ENCODE data around the gene CLEC12A.

Gene CLEC12A

DNA sequence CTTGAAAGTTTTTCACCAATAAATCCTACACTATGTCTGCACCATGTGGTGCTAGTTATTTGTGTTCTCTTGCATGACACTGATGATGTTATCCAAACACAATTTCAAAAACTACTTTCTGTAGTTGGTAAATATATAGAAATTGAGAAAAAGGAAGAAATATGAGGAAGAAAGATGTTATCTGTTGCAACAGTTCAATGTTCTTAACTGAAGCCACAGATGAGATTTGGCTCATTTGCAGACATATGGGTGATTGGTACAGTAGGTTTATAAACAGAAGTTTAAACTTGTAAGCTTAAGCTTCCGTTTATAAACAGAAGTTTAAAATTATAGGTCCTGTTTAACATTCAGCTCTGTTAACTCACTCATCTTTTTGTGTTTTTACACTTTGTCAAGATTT lies at the start of gene CLEC12A:
Gene CLEC12A (plus strand): TSS at position 229 of the 400 bp plus-strand sequence. CDS start 188 bp downstream, outside the sequence.
- H3K4me3 Mint-ChIP-seq: no peak within 1 kb of the TSS
- DNase-seq (no peak), ATAC-seq (no peak)
- H3K27ac Mint-ChIP-seq: no peak within 1 kb of the TSS
- H3K9me3 Mint-ChIP-seq: peaks cover 6% of the 10 kb centered on the region
- H3K27me3 Mint-ChIP-seq: no peaks in the 10 kb centered on the region
- no peaks in the 10 kb centered on the region for H3K4me1 Mint-ChIP-seq
- peaks cover 3% of the 10 kb centered on the region for H3K36me3 Mint-ChIP-seq (ENCODE audit: low read depth)

DNA sequence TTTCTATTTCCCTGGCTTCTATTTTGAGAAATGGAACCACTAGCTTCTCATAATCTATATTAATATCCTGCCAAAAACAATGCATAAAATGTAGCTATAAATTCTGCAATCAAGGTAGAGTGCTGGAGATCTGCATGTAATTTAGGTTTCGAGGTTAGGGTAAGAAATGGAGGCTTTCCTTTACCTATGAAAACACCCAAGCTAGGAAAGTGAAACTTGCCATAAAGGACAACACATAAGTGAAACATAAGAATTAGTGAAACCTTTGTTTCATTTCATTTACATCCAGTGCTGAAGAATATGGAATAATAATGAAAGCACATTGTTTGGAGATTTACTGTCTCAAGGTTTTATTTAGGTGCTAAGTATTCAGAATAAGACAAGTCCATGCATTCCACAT lies 48.8 kb upstream of the CLEC12A start:
- ATAC-seq (no peak), DNase-seq (no peak)
- Mint-ChIP-seq H3K27me3 (no peaks in the 10 kb centered on the region), H3K4me3 (no peak overlapping the region), H3K36me3 (ENCODE audit: low read depth) (no peaks in the 10 kb centered on the region), H3K27ac (no peak overlapping the region), H3K4me1 (peaks cover 13% of the 10 kb centered on the region), H3K9me3 (no peaks in the 10 kb centered on the region)

DNA sequence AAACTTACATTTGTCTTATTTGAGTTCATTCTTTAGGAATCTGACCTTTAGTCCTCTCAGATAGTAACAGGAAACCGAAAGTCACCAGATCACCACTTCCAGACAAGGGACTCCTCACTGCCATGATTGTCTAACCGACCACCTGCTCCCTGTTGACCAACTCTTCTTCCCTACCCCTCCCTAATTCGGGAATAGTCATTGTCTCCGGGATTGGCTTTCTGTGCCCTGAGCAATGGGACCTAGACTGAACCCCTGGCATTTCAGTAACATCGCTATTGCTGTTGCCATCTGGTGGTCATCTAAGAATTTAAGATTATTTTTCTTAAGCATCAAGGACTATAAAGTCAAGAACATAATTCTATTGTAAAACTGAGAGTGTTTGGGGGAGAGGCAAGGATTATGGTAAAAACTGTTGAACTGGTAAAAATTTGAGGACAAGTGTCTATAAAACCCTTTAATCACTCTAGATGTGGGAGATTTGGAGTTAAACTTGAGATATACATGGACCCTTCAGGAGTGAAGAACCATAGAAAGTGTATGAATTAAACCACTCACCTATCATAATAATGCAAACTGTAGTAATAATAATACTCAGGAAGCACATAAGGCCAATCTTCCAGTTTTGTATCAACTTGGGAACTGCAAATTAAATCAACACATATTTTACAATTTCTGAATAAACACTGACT lies 45.4 kb upstream of the CLEC12A start:
- Mint-ChIP-seq H3K4me1 (peaks cover 16% of the 10 kb centered on the region), H3K36me3 (ENCODE audit: low read depth) (no peaks in the 10 kb centered on the region), H3K9me3 (no peaks in the 10 kb centered on the region), H3K27ac (peak overlapping the region; percentile 26), H3K4me3 (peak overlapping the region; percentile 64), H3K27me3 (no peaks in the 10 kb centered on the region)
- peak; percentile 52 for ATAC-seq
- DNase-seq: no peak

DNA sequence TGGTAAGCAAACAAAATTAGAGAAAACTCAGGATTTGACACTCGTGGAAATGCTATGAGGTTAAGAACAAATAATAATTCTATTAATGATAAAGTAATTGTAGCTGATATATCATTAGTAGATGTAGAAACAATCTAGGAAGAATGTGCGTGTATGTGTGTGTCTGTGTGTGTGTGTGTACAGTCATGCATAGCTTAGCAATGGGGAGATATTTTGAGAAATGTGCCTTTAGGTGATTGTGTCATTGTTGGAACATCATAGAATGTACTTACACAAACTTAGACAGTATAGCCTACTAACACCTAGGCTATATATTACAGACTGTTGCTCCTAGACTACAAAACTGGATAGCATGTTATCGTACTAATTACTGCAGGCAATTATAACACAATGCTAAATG lies 44.3 kb upstream of the CLEC12A start:
- DNase-seq (no peak), ATAC-seq (no peak)
- no peaks in the 10 kb centered on the region for H3K27me3 Mint-ChIP-seq

DNA sequence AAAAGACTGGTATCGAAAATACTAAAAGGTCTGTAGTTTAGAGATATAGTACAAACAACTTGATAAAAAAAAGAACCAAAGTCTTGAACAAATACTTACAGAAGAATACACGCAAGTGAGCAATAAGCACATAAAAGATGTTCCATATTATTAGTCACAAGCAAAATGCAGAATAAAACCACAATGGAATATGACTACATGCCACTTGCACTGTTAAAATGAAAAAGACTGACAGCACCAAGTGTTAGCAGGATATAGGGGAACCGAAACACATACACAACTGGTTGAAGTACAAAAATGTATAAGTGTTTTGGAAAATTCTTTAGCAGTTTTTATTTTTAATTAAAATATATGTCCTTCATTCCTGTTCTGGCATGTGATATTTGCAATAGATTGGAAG lies 42.6 kb upstream of the CLEC12A start:
- ATAC-seq (no peak), DNase-seq (no peak)
- Mint-ChIP-seq H3K4me1 (peaks cover 7% of the 10 kb centered on the region), H3K27ac (no peak overlapping the region), H3K9me3 (no peaks in the 10 kb centered on the region), H3K27me3 (no peaks in the 10 kb centered on the region), H3K36me3 (ENCODE audit: low read depth) (no peaks in the 10 kb centered on the region), H3K4me3 (no peak overlapping the region)

More for the DNA sequence above, 44.3 kb upstream of the CLEC12A start:
- Mint-ChIP-seq H3K27ac (no peak overlapping the region), H3K36me3 (ENCODE audit: low read depth) (no peaks in the 10 kb centered on the region), H3K4me3 (no peak overlapping the region), H3K4me1 (peaks cover 16% of the 10 kb centered on the region), H3K9me3 (no peaks in the 10 kb centered on the region)

DNA sequence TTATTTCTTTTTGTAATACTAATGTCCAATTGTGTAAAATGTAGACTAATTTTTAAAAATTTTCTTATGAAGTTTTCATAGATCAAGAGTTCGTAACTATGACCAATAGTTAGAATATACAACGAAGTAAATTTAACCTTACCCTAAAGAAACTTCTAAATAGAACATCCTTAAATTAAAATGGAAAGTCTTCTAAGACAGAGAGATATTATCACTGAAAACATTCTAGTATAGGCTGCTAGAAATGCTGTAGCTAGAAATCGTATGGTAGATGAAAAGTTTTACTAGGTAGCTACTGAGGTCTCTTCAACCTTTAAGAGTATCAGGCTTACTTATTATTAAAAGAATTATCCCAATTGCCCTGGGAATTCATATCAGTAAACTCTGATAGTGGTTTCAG lies 40.0 kb upstream of the CLEC12A start:
- Mint-ChIP-seq H3K4me1 (peaks cover 2% of the 10 kb centered on the region), H3K27ac (no peak overlapping the region), H3K27me3 (no peaks in the 10 kb centered on the region), H3K9me3 (no peaks in the 10 kb centered on the region), H3K36me3 (ENCODE audit: low read depth) (no peaks in the 10 kb centered on the region), H3K4me3 (no peak overlapping the region)
- ATAC-seq (no peak), DNase-seq (no peak)

DNA sequence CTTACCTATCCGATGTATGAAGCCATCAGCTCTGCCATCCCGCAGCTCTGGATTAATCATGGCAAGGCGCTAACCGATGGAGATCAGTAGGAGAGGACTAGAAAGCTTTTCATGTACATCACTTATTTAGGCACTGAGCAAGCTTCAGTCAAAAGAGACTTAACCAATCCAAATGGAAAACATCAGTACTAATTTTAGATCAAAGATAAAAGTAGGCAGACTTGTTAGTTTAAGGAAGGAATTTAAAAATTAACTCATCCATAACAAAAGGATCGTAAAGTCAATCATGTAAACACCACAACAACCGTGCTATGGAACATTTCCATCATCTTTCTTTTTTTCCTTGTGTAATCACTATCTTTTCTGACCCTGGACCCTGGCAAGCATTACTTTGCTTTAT lies 38.9 kb upstream of the CLEC12A start, which contains the start of gene CLEC2A:
Gene CLEC2A (minus strand): TSS at position 101 of the 400 bp plus-strand sequence. CDS start 41 bp downstream, at position 60.
- H3K27ac Mint-ChIP-seq: no peak within 1 kb of the TSS
- DNase-seq (no peak), ATAC-seq (no peak)
- no peaks in the 10 kb centered on the region for H3K9me3 Mint-ChIP-seq
- H3K27me3 Mint-ChIP-seq: no peaks in the 10 kb centered on the region
- no peaks in the 10 kb centered on the region for H3K36me3 Mint-ChIP-seq (ENCODE audit: low read depth)
- H3K4me1 Mint-ChIP-seq: peaks cover 2% of the 10 kb centered on the region
- no peak within 1 kb of the TSS for H3K4me3 Mint-ChIP-seq

DNA sequence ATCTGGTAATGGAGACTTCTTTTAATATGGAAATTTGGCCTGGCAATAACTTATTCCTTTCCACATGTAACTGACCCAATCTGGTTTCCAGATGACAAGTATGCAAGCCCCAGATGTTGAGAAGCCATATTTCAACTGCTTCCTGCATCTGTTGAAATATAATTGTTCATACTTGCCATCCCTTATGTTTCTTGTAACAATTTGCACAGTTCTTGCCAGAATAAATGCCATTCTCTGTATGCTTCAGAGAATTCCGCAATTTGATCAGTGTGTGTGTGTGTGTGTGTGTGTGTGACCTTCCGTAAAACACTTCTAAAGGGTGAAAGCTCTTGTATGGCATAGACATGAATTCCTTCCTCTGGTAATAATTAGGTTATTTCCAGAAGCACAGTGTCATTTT lies 37.3 kb upstream of the CLEC12A start:
- Mint-ChIP-seq H3K4me3 (no peak overlapping the region), H3K9me3 (no peaks in the 10 kb centered on the region), H3K36me3 (ENCODE audit: low read depth) (no peaks in the 10 kb centered on the region), H3K4me1 (no peaks in the 10 kb centered on the region), H3K27ac (no peak overlapping the region), H3K27me3 (no peaks in the 10 kb centered on the region)
- ATAC-seq (no peak), DNase-seq (no peak)

DNA sequence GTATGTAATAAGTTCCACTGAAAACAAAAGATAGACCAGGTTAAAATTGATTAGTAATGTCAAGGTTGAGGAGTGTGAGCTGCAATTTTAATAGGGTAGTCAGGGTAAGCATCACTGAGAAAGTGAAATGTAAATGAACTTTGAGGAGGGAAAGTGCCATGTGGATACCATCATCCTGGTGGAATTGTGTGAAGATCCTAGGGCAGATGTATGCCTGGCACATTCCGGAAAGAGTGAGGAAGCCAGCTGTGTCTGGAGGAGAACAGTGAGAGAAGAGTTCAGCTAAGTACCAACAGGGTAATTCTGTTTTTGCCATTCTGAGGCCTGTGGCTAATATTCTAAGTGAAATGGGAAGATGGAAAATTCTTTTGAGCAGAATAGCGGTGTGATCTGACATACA lies 36.2 kb upstream of the CLEC12A start:
- DNase-seq: no peak
- Mint-ChIP-seq H3K4me1 (no peaks in the 10 kb centered on the region), H3K27me3 (no peaks in the 10 kb centered on the region), H3K9me3 (no peaks in the 10 kb centered on the region), H3K36me3 (ENCODE audit: low read depth) (no peaks in the 10 kb centered on the region), H3K4me3 (no peak overlapping the region), H3K27ac (no peak overlapping the region)
- no peak for ATAC-seq

DNA sequence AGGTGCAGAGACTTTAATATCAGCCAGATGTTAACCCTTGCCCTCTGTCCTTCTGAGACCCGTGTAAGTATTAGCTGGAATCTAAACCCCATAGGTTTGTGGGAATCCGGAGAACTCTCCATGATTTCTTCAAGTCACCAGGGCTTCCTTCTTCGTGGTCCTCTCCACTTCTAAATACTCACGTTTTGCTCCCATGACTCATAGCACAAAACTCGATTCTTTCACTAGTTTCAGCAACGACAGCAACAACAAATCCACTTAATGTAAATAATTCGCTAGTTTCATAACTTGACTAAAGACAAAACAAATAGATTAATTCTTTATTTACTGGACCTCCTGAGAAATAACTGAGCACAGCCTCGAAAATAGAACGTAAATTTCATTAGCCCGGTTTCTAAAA lies 34.6 kb upstream of the CLEC12A start:
- H3K4me3 Mint-ChIP-seq: no peak overlapping the region
- no peak overlapping the region for H3K27ac Mint-ChIP-seq
- peaks cover 2% of the 10 kb centered on the region for H3K4me1 Mint-ChIP-seq
- ATAC-seq (no peak), DNase-seq (no peak)
- no peaks in the 10 kb centered on the region for H3K9me3 Mint-ChIP-seq
- no peaks in the 10 kb centered on the region for H3K36me3 Mint-ChIP-seq (ENCODE audit: low read depth)
- H3K27me3 Mint-ChIP-seq: no peaks in the 10 kb centered on the region

DNA sequence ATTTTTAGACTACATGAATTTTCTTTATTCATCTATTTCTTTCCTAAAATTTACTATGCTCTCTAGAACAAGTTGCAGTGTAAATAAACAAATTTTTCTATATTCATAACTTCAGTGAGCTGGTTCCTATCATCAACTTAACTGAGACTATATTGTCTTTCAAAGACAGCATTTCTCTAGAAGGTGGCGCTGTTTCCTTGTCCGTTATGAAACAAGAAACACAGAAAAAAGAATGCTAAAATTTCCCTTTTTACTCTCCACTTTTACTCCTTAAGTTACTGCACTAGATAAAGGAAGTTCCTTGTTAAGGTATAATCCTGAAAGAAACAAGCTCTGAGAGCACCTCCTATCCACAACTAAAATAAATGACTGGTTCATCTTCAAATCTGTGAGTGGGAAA lies 30.8 kb upstream of the CLEC12A start:
- Mint-ChIP-seq H3K4me1 (peaks cover 17% of the 10 kb centered on the region), H3K4me3 (no peak overlapping the region), H3K27ac (no peak overlapping the region), H3K36me3 (ENCODE audit: low read depth) (no peaks in the 10 kb centered on the region), H3K27me3 (peaks cover 3% of the 10 kb centered on the region), H3K9me3 (no peaks in the 10 kb centered on the region)
- DNase-seq (no peak), ATAC-seq (no peak)

DNA sequence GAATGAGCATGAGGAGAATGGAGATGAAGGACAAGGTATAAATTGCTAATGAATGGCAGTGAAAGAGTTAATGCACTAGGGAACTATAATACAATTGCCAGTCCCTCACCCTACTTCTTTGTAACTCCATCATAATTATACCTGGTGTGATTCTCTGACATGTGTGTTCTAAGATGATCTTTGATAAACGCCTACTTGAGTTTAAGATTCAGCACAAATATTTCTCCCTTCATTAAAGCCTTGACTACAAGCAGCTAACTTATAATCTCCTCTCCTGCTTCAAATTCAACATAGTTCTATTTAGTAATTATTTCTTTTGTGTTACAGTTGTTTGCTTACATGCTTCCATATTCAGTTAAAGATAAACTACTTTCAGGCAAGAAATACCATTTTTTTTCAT lies 29.4 kb upstream of the CLEC12A start:
- no peak for ATAC-seq
- Mint-ChIP-seq H3K9me3 (no peaks in the 10 kb centered on the region), H3K27me3 (peaks cover 3% of the 10 kb centered on the region), H3K36me3 (ENCODE audit: low read depth) (no peaks in the 10 kb centered on the region), H3K4me1 (peaks cover 17% of the 10 kb centered on the region), H3K4me3 (no peak overlapping the region), H3K27ac (no peak overlapping the region)
- no peak for DNase-seq

DNA sequence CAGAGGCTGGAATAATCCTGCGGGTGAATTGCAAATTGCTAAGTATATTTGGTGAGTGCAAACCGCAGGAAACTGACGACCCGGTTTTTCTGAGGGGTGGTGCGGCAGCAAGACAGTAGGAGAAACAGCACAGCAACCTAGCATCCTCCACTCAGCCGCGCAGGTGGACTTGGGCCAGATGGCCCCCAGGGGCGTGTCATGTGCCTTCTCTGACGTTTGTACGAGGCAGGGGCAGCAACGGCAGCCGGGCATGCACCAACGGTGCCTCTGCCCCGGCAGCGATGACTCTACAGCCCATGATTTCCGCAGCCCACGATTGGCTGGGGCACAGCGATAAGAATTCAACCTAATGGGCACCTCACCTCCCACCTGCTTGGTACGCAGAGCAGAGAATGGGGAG lies 28.0 kb upstream of the CLEC12A start:
- ATAC-seq: peak; percentile 68
- H3K4me1 Mint-ChIP-seq: peaks cover 24% of the 10 kb centered on the region
- peak; percentile 12 for DNase-seq
- peaks cover 3% of the 10 kb centered on the region for H3K27me3 Mint-ChIP-seq
- no peaks in the 10 kb centered on the region for H3K36me3 Mint-ChIP-seq (ENCODE audit: low read depth)
- no peak overlapping the region for H3K27ac Mint-ChIP-seq
- H3K9me3 Mint-ChIP-seq: no peaks in the 10 kb centered on the region
- H3K4me3 Mint-ChIP-seq: peak overlapping the region; percentile 62

DNA sequence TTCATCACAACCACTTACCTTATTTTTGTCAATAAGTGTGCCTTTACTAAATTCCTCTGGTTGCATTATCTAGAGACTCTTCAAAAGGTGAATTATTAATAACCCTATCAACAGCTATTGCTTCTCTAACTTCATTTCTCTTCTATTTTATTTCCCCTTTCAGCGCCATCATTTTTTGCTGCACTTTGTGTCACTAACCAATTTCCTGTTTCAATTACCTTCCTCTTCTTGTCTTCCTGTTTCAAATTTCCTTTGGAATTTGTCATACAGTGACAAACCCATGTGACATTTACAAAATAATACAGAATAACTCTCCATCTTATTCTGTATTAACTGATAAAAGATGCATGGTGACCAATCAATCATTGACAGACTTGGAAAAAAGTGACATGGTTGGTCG lies 26.8 kb upstream of the CLEC12A start:
- DNase-seq (no peak), ATAC-seq (no peak)
- Mint-ChIP-seq H3K9me3 (no peaks in the 10 kb centered on the region), H3K36me3 (ENCODE audit: low read depth) (no peaks in the 10 kb centered on the region), H3K27me3 (peaks cover 3% of the 10 kb centered on the region), H3K27ac (no peak overlapping the region), H3K4me1 (peaks cover 36% of the 10 kb centered on the region), H3K4me3 (no peak overlapping the region)

DNA sequence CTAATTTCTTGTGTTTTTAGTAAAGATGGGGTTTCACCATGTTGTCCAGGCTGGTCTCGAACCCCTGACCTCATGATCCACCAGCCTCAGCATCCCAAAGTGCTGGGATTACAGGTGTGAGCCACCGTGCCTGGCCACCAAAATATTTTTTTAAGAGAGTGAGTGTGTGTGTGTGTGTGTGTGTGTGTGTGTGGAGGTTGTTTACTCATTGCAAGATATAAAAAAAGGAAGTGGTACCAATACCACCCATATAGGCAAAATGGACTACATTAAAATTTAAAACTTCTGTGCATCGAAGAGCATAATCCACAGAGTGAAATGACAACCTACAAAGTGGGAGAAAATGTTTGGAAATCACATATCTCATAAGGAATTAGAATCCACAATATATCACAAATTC lies 23.5 kb upstream of the CLEC12A start:
- H3K36me3 Mint-ChIP-seq (ENCODE audit: low read depth): no peaks in the 10 kb centered on the region
- H3K9me3 Mint-ChIP-seq: no peaks in the 10 kb centered on the region
- H3K27me3 Mint-ChIP-seq: peaks cover 3% of the 10 kb centered on the region
- no peak overlapping the region for H3K27ac Mint-ChIP-seq
- H3K4me3 Mint-ChIP-seq: no peak overlapping the region
- DNase-seq (no peak), ATAC-seq (no peak)
- H3K4me1 Mint-ChIP-seq: peaks cover 54% of the 10 kb centered on the region

All from activated naive CD8-positive, alpha-beta T cell treated with anti-CD3 and anti-CD28 coated beads, Interleukin-2, amount 50 U/mL, for 24 hours (primary cell).